22Rv1 (cell line): ENCODE results near the gene FBXO45.

Experiments
- ZFX ChIP-seq: fragments of 450-650 bp; IDR thresholded peaks from 2 replicates; pipeline ENCODE4 v1.6.1; 2017; ENCODE audit warnings: antibody characterized with exemption, borderline replicate concordance
- TF ChIP-seq, protein P1 (sequence below): fragments of 450-650 bp; IDR thresholded peaks from 2 replicates; pipeline ENCODE4 v1.5.1; 2017; ENCODE audit warnings: mild to moderate bottlenecking

DNA sequence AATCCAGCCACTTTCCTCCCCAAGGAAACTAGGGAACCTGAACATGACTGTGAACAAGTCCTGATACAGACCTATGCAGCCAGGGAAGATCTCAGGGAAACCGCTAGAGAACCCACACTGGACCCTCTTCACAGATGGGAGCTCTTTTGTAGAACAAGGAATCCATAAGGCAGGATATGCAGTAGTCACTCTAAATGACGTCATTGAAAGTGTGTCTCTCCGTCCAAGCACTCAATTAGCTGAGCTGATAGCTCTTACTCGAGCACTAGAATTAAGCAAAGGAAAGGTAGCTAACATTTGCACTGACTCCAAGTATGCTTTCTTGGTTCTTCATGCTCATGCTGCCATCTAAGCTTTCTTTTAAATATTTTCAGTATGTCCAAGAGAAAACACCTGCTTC lies 43.3 kb upstream of the FBXO45 start:
- TF ChIP-seq, protein P1, sequence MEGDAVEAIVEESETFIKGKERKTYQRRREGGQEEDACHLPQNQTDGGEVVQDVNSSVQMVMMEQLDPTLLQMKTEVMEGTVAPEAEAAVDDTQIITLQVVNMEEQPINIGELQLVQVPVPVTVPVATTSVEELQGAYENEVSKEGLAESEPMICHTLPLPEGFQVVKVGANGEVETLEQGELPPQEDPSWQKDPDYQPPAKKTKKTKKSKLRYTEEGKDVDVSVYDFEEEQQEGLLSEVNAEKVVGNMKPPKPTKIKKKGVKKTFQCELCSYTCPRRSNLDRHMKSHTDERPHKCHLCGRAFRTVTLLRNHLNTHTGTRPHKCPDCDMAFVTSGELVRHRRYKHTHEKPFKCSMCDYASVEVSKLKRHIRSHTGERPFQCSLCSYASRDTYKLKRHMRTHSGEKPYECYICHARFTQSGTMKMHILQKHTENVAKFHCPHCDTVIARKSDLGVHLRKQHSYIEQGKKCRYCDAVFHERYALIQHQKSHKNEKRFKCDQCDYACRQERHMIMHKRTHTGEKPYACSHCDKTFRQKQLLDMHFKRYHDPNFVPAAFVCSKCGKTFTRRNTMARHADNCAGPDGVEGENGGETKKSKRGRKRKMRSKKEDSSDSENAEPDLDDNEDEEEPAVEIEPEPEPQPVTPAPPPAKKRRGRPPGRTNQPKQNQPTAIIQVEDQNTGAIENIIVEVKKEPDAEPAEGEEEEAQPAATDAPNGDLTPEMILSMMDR, result no peak
- no peak for TF ChIP-seq ZFX
